ENCODE data around the gene FAM83E.
"Not testable (repeated sequence)": the region's sequence is repeated elsewhere in the genome, so short reads cannot be mapped to it uniquely, and the experiment has no call there.

FAM83E gene

DNA sequence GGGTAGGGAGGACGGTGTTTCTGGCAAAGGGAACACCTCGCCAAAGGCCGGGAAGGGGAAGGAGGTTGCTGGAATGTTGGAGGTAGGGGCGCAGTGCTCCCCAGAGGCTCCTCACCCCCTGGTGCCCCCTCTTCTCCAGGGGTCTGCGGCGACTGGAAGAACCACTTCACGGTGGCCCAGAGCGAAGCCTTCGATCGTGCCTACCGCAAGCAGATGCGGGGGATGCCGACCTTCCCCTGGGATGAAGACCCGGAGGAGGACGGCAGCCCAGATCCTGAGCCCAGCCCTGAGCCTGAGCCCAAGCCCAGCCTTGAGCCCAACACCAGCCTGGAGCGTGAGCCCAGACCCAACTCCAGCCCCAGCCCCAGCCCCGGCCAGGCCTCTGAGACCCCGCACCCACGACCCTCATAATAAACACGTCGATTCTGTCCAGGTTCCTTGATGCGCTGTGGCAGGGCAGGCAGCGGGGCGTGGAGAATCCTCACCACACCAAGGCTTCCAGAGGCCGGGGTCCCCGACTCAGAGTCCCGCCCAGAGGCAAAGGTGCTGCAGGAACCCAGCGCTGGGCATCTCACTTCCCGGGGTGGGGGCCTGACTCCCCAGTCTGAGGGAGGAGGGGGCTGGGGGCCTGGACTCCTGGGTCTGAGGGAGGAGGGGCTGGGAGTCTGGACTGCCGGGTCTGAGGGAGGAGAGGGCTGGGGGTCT is 15.7 kb downstream of the FAM83E start:
- Histone ChIP-seq H3K36me3 (ENCODE audit: insufficient read depth, low read length) (no peaks in the 10 kb centered on the region; the same call in 1 of the 2 replicates), H3K9ac (ENCODE audit: low read depth, low read length) (no peak overlapping the region), H3K9me3 (ENCODE audit: control insufficient read depth, insufficient read depth, low read length) (no peaks in the 10 kb centered on the region), H3K4me1 (ENCODE audit: insufficient read depth, low read length) (no peaks in the 10 kb centered on the region)

DNA sequence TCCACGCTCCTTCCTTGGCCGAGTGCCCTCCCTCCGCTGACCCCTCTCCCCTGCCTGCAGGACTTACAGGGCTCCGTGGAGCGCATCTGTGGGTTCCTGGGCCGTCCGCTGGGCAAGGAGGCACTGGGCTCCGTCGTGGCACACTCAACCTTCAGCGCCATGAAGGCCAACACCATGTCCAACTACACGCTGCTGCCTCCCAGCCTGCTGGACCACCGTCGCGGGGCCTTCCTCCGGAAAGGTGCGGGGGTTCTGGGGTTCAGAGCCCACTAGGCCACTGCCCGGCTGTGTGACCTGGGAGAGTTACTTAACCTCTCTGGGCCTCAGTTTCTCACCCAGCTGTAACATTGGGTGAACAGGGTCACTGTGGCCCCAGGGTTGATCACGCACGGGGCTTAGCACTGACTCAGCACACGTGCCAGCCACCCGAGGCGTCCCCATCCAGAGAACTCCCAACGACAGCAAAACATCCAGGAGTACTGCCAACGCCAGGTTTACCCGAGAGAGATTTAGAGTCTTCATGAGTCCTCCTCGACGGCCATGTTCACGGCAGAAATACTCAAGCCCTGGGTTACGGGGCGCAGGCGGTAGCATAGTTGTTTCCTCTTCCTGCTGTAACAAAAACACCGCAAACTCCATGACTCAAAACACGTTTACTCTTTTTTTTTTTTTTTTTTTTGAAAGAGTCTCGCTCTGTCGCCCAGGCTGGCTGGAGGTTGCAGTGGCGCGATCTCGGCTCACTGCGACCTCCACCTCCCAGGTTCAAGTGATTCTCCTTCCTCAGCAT is 18.0 kb downstream of the FAM83E start:
- Histone ChIP-seq H3K9me3 (ENCODE audit: control insufficient read depth, insufficient read depth, low read length) (no peaks in the 10 kb centered on the region), H3K4me1 (ENCODE audit: insufficient read depth, low read length) (no peaks in the 10 kb centered on the region), H3K36me3 (ENCODE audit: insufficient read depth, low read length) (no peaks in the 10 kb centered on the region), H3K9ac (ENCODE audit: low read depth, low read length) (no peak overlapping the region)

DNA sequence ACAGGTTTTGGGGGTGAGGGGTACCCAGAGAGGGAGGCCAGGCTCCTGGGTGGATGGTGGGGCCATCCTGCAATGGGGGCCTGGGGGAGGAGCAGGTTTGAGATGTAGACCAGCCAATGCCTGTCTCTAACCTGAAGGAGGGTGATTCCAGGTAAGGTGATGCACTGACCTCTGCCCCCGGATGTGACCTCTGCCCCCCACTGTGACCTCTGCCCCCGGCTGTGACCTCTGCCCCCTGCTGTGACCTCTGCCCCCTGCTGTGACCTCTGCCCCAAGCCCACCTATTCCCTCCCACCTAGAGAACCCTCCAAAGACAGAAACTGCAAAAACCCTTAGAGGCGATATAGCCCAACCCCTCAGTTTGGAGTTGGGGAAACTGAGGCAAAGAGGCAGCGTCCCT is 18.6 kb downstream of the FAM83E start:
- Histone ChIP-seq H3K36me3 (ENCODE audit: insufficient read depth, low read length) (no peaks in the 10 kb centered on the region), H3K9ac (ENCODE audit: low read depth, low read length) (no peak overlapping the region), H3K4me1 (ENCODE audit: insufficient read depth, low read length) (no peaks in the 10 kb centered on the region), H3K9me3 (ENCODE audit: control insufficient read depth, insufficient read depth, low read length) (no peaks in the 10 kb centered on the region)

DNA sequence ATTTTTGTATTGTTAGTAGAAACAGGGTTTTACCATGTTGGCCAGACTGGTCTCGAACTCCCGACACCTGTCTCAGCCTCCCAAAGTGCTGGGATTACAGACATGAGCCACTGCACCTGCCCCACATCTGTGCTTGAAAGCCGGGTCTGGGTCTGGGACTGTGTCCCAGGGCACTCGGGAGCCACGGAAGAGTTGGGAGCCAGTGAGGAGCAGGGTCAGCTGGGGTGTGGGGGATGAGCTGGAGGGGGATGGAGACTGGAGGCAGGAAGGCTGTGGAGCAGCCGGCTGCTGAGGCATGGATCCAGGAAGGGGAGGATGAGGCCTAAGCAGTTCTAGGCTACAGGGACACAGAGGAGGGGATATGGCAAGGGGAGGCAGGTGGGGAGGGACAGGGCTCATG is 19.0 kb downstream of the FAM83E start:
- no peaks in the 10 kb centered on the region for H3K36me3 ChIP-seq (ENCODE audit: insufficient read depth, low read length)
- H3K9ac ChIP-seq (ENCODE audit: low read depth, low read length) = no peak overlapping the region
- H3K4me1 ChIP-seq (ENCODE audit: insufficient read depth, low read length) = no peaks in the 10 kb centered on the region
- H3K9me3 ChIP-seq (ENCODE audit: control insufficient read depth, insufficient read depth, low read length) = no peaks in the 10 kb centered on the region

DNA sequence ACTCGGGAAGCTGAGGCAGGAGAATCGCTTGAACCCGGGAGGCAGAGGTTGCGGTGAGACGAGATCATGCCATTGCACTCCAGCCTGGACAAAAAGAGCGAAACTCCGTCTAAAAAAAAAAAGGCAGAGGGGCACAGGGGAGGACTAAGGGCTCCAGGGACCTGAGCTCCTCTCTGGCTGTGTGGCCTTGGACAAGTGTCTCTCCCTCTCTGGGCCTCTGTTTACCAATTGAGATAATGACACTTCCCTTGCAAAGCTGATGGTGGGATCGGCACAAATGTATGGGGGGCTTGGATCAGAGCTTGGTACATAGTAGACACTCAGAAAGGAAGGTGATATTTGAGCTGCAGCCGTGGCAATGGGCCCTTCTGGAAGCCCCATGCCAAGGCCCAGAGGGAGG is 19.7 kb downstream of the FAM83E start:
- Histone ChIP-seq H3K4me1 (ENCODE audit: insufficient read depth, low read length) (no peaks in the 10 kb centered on the region), H3K9me3 (ENCODE audit: control insufficient read depth, insufficient read depth, low read length) (no peaks in the 10 kb centered on the region), H3K36me3 (ENCODE audit: insufficient read depth, low read length) (no peaks in the 10 kb centered on the region), H3K9ac (ENCODE audit: low read depth, low read length) (no peak overlapping the region)

DNA sequence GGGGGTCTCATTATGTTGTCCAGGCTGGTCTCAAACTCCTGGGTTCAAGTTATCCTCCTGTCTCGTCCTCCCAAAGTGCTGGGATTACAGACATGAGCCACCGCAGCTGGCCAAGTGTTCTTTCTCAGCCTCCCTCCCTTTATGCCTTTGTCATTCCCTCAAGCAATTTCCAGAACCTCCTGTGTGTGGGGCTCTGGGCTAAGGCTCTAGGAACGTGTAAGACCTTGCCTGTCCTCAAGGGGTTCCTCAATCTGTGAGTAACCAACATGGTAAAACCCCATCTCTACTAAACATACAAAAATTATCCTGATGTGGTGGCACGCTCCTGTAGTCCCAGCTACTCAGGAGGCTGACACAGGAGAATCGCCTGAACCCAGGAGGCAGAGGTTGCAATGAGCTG is 23.9 kb downstream of the FAM83E start:
- no peak overlapping the region for H3K9ac ChIP-seq (ENCODE audit: low read depth, low read length)
- no peaks in the 10 kb centered on the region for H3K9me3 ChIP-seq (ENCODE audit: control insufficient read depth, insufficient read depth, low read length)
- 0 out of 2 replicates have a peak, but pooled peaks cover 3% of the 10 kb centered on the region for H3K4me1 ChIP-seq (ENCODE audit: insufficient read depth, low read length)
- H3K36me3 ChIP-seq (ENCODE audit: insufficient read depth, low read length) = no peaks in the 10 kb centered on the region

DNA sequence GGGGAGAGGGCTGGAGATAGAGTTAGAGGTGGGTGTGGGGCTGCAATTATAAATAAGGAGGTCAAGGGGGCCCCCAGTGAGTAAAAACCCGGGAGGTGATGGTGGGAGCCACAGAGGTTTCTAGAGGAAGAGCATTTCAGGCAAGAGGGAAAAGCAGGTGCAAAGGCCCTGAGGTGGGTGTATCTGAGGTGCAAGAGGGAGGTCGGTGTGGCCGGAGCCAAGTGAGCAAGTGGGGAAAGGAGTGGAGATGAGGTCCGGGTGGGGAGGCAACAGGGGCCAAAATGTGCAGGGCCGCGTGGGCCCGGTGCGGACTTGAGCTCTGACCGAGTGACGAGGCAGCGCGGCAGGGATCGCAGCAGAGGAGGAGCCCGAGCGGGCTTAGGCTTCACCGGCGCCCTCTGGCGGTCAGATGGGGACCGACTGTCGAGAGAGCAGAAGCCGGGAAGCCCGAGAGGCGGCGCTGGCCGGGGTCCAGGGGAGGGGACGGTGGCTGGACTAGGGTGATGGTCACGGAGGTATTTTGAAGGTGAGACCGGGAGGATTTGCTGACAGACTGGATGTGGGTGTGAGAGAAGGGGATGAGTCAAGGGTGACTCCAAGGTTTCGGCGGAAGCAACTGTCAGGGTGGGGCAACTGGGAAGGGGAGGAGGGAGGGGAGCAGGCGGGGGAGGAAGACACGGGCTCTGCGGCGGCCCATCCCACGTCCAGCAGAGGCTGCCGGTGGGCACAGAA is 26.0 kb downstream of the FAM83E start:
- Histone ChIP-seq H3K9me3 (ENCODE audit: control insufficient read depth, insufficient read depth, low read length) (no peaks in the 10 kb centered on the region), H3K9ac (ENCODE audit: low read depth, low read length) (peak overlapping the region; percentile 36; the same call in 1 of the 2 replicates), H3K4me1 (ENCODE audit: insufficient read depth, low read length) (0 out of 2 replicates have a peak, but pooled peaks cover 3% of the 10 kb centered on the region), H3K36me3 (ENCODE audit: insufficient read depth, low read length) (no peaks in the 10 kb centered on the region)

DNA sequence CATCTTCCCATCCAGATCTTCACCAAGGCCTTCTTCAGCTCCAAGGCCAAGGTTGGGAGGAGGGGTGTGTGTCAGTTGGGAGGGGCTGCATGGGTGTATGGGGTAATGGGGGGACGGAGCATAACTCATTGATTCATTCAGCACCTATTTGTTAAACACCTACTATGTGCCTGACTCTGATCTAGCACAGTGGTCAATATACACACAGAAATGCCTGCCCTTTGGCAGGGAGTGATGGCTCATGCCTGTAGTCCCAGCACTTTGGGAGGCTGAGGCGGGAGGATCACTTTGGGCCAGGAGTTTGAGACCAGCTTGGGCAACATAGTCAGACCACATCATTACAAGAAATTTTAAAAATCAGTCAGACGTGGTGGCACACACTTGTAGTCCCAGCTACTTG is 27.5 kb downstream of the FAM83E start:
- H3K36me3 ChIP-seq (ENCODE audit: insufficient read depth, low read length) = no peaks in the 10 kb centered on the region

DNA sequence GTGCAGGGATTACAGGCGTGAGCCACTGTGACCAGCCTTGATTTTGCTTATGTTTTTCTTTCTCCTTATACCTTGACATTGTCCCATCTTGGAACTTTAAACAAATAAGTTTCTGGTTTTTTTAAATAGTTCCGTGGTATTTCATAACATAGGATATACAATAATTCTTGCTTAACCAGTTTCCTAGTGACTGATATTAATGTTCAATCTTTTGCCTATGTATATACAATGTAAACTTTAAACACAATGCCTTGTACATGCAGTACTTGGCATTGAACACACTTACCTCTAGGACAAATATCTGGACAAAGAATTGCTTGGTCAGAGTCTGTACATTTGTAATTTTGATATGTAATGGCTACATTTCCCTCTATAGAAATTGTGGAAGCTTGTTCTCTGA is 32.7 kb downstream of the FAM83E start:
- Histone ChIP-seq H3K9ac (ENCODE audit: low read depth, low read length) (no peak overlapping the region), H3K4me1 (ENCODE audit: insufficient read depth, low read length) (no peaks in the 10 kb centered on the region), H3K36me3 (ENCODE audit: insufficient read depth, low read length) (no peaks in the 10 kb centered on the region), H3K9me3 (ENCODE audit: control insufficient read depth, insufficient read depth, low read length) (no peaks in the 10 kb centered on the region)

More for the DNA sequence above, 27.5 kb downstream of the FAM83E start:
- 0 out of 2 replicates have a peak, but pooled peaks cover 3% of the 10 kb centered on the region for H3K4me1 ChIP-seq (ENCODE audit: insufficient read depth, low read length)
- H3K9ac ChIP-seq (ENCODE audit: low read depth, low read length) = no peak overlapping the region
- H3K9me3 ChIP-seq (ENCODE audit: control insufficient read depth, insufficient read depth, low read length) = no peaks in the 10 kb centered on the region

DNA sequence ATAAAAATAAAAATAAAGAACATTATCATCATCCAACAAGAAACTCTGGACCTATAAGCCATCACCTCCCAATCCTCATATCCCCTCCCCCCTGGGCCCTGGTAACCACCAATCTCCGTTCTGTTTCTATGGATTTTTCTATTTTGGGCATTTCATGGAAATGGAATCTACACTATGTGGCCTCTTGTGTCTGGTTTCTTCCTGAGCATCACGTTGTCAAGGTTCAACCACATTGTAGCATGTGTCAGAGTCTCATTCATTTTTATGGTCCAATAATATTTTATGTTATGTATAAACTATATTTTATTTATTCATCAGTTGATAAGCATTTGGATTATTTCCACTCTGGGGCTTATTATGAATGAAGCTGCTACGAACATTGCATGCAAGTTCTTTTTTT is 36.0 kb downstream of the FAM83E start:
- H3K4me1 ChIP-seq (ENCODE audit: insufficient read depth, low read length) = no peaks in the 10 kb centered on the region; the same call in 1 of the 2 replicates
- H3K9me3 ChIP-seq (ENCODE audit: control insufficient read depth, insufficient read depth, low read length) = no peaks in the 10 kb centered on the region
- H3K36me3 ChIP-seq (ENCODE audit: insufficient read depth, low read length) = no peaks in the 10 kb centered on the region
- no peak overlapping the region for H3K9ac ChIP-seq (ENCODE audit: low read depth, low read length)

DNA sequence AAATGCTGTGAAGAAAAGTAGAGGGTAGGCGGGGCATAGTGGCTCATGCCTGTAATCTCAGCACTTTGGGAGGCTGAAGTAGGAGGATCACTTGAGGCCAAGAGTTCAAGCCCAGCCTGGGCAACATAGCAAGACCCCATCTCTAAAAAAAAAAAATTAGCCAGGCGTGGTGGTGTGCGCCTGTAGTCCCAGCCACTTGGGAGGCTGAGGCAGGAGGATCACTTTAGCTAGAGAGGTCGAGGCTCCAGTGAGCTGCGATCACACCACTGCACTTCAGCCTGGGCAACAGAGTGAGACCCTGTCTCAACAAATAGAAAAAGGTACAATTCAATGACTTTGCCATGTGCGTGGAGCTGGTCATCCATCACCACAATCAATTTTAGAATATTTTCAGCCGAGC is 37.0 kb downstream of the FAM83E start:
- not testable (repeated sequence) for H3K4me1 ChIP-seq (ENCODE audit: insufficient read depth, low read length); H3K36me3 ChIP-seq (ENCODE audit: insufficient read depth, low read length); H3K9ac ChIP-seq (ENCODE audit: low read depth, low read length); H3K9me3 ChIP-seq (ENCODE audit: control insufficient read depth, insufficient read depth, low read length)

DNA sequence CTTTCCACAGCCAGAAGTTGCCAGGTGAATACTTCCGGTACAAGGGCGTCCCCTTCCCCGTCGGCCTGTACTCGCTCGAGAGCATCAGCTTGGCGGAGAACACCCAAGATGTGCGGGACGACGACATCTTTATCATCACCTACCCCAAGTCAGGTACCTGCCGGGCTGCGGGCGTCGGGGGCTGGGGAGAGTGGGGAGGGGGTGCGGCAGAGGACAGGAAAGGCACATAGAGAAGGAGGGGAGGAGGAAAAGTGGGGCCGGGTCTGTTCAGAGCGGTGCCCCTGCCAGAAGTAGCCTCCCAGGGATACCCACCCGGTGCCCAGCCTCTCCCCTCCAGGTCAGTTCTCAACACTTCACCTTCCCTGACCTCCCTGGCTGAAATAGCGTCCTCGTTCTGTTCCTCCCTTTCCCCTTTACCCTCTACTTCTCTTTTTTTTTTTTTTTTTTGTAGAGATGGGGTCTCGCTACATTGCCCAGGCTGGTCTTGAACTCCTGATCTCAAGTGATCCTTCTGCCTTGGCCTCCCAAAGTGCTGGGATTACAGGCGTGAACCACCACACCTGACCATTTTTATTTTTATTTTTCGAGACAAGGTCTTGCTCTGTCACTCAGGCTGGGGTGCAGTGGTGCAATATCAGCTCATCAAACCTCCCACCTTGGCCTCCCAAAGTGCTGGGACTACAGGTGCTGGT is 38.8 kb downstream of the FAM83E start:
- Histone ChIP-seq H3K9me3 (ENCODE audit: control insufficient read depth, insufficient read depth, low read length) (no peaks in the 10 kb centered on the region), H3K4me1 (ENCODE audit: insufficient read depth, low read length) (peaks cover 15% of the 10 kb centered on the region), H3K36me3 (ENCODE audit: insufficient read depth, low read length) (no peaks in the 10 kb centered on the region), H3K9ac (ENCODE audit: low read depth, low read length) (no peak overlapping the region)

DNA sequence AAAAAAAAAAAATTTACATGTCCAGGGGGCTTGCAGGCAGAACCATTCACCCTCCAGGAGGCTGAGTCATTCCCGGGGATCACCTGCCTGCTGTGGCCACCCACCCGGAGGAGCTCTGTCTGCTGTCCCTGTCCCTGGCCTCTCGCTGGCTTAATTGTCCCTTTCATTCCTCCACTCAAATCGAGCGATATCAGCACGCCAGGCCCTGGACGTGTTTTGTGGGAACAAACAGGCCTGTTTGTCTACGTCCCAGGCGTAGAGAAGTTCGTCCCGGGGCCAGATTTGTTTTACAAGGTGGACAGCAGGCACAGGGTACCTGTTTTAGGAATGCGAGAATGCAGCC is 41.7 kb downstream of the FAM83E start:
- H3K9ac ChIP-seq (ENCODE audit: low read depth, low read length) = no peak overlapping the region

More for the DNA sequence above, 41.7 kb downstream of the FAM83E start:
- Histone ChIP-seq H3K4me1 (ENCODE audit: insufficient read depth, low read length) (peaks cover 19% of the 10 kb centered on the region), H3K9me3 (ENCODE audit: control insufficient read depth, insufficient read depth, low read length) (no peaks in the 10 kb centered on the region), H3K36me3 (ENCODE audit: insufficient read depth, low read length) (no peaks in the 10 kb centered on the region)

Data from ES-I3 (cell line).